Keratinocyte (primary cell): ENCODE data around the gene HEATR1.

Experiments
- CTCF ChIP-seq, 3 experiments: IDR thresholded peaks in 1 of 3; conservative IDR thresholded peaks in 1 of 3; optimal IDR thresholded peaks in 1 of 3; 2 replicates in 2 of 3; 3 replicates in 1 of 3; pipeline versions ENCODE3 to v1.5.1; 2011; ENCODE audit warnings: low read length in 3 of 3, mild to moderate bottlenecking in 3 of 3, moderate library complexity in 2 of 3, control low read depth in 1 of 3, inconsistent platforms in 1 of 3; ENCODE audit not compliant: insufficient read depth in 2 of 3; ENCODE audit errors: extremely low read depth in 1 of 3
- EZH2 ChIP-seq: IDR thresholded peaks from one replicate; pipeline ENCODE4 v1.6.1; 2012; ENCODE audit warnings: inconsistent platforms, mild to moderate bottlenecking, low read length, moderate library complexity

- TF ChIP-seq CTCF (optimal IDR thresholded peaks at IDR 0.05 in 1 of 3, IDR thresholded peaks at IDR 0.05 in 1 of 3, conservative IDR thresholded peaks at IDR 0.05 in 1 of 3; ENCODE audit: extremely low read depth in 1 of 3, insufficient read depth in 2 of 3, low read length in 3 of 3) = no peak
- no peak for TF ChIP-seq EZH2
Observed at GRCh38 chr1:236642763-236643162, 38.4 kb upstream of the HEATR1 start.
